ENCODE results near the gene TCERG1L.

Gene TCERG1L

GRCh38 chr10:131093346-131093745 lies 218.2 kb downstream of the TCERG1L start:
- no peak overlapping the region for H3K4me3 ChIP-seq (replicated peaks in 1 of 2; ENCODE audit: low read depth in 2 of 2, low read length in 2 of 2)
- no peak for DNase-seq (ENCODE audit: low read depth in 2 of 2)
- no peak for TF ChIP-seq CTCF (IDR thresholded peaks at IDR 0.05; ENCODE audit: low read depth, low read length)

GRCh38 chr10:131092876-131093275 lies 218.6 kb downstream of the TCERG1L start:
- H3K4me3 ChIP-seq (replicated peaks in 1 of 2; ENCODE audit: low read depth in 2 of 2, low read length in 2 of 2) = no peak overlapping the region
- no peak for DNase-seq (ENCODE audit: low read depth in 2 of 2)
- TF ChIP-seq CTCF (IDR thresholded peaks at IDR 0.05; ENCODE audit: low read depth, low read length) = no peak

GRCh38 chr10:131092386-131092785 lies 219.1 kb downstream of the TCERG1L start:
- DNase-seq (ENCODE audit: low read depth in 2 of 2) = no peak
- no peak for TF ChIP-seq CTCF (IDR thresholded peaks at IDR 0.05; ENCODE audit: low read depth, low read length)
- H3K4me3 ChIP-seq (replicated peaks in 1 of 2; ENCODE audit: low read depth in 2 of 2, low read length in 2 of 2) = no peak overlapping the region

GRCh38 chr10:131091682-131092081 lies 219.8 kb downstream of the TCERG1L start:
- no peak for TF ChIP-seq CTCF (IDR thresholded peaks at IDR 0.05; ENCODE audit: low read depth, low read length)
- no peak for DNase-seq (ENCODE audit: low read depth in 2 of 2)
- no peak overlapping the region for H3K4me3 ChIP-seq (replicated peaks in 1 of 2; ENCODE audit: low read depth in 2 of 2, low read length in 2 of 2)

GRCh38 chr10:131090761-131091661 lies 220.5 kb downstream of the TCERG1L start:
- TF ChIP-seq CTCF (IDR thresholded peaks at IDR 0.05; ENCODE audit: low read depth, low read length) = no peak
- no peak overlapping the region for H3K4me3 ChIP-seq (replicated peaks in 1 of 2; ENCODE audit: low read depth in 2 of 2, low read length in 2 of 2)
- no peak for DNase-seq (ENCODE audit: low read depth in 2 of 2)

GRCh38 chr10:131089861-131090260 lies 221.7 kb downstream of the TCERG1L start:
- no peak overlapping the region for H3K4me3 ChIP-seq (replicated peaks in 1 of 2; ENCODE audit: low read depth in 2 of 2, low read length in 2 of 2)
- no peak for TF ChIP-seq CTCF (IDR thresholded peaks at IDR 0.05; ENCODE audit: low read depth, low read length)
- no peak for DNase-seq (ENCODE audit: low read depth in 2 of 2)
